B cell (primary cell): ENCODE measurements around the gene FAM114A1.

Experiments used
- EZH2 ChIP-seq: IDR thresholded peaks from 2 replicates; pipeline ENCODE4 v1.6.1; 2012; ENCODE audit warnings: borderline replicate concordance, low read depth, mild to moderate bottlenecking, moderate library complexity, low read length; ENCODE audit not compliant: insufficient read depth, poor library complexity, severe bottlenecking
- TF ChIP-seq, protein P1 (sequence below): fragments of 200-600 bp; IDR thresholded peaks from one replicate; pipeline ENCODE4 v1.8.0; 2022; ENCODE audit warnings: antibody characterized with exemption, mild to moderate bottlenecking

DNA sequence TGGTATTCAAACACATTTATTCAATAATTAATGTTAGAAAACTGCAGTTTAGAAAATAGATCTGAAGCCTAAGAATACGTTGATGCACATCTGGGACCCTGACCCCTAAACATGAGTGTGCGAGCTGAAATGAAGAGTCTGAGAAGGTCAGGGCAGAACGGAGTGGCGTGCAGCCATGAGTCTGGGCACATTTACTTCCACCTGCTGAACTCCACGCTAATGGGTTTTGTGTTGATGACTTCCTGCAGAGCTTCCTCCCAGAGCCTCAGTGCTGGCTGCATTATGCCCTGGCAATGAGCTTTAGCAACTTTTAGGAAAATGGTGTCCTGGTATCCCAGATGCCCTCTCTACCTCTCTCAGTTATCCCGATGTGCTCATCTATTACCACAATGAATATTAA, 53.1 kb downstream of the FAM114A1 start:
- no peak for TF ChIP-seq EZH2
- TF ChIP-seq, protein P1, sequence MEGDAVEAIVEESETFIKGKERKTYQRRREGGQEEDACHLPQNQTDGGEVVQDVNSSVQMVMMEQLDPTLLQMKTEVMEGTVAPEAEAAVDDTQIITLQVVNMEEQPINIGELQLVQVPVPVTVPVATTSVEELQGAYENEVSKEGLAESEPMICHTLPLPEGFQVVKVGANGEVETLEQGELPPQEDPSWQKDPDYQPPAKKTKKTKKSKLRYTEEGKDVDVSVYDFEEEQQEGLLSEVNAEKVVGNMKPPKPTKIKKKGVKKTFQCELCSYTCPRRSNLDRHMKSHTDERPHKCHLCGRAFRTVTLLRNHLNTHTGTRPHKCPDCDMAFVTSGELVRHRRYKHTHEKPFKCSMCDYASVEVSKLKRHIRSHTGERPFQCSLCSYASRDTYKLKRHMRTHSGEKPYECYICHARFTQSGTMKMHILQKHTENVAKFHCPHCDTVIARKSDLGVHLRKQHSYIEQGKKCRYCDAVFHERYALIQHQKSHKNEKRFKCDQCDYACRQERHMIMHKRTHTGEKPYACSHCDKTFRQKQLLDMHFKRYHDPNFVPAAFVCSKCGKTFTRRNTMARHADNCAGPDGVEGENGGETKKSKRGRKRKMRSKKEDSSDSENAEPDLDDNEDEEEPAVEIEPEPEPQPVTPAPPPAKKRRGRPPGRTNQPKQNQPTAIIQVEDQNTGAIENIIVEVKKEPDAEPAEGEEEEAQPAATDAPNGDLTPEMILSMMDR: no peak
